ENCODE results near the gene HS3ST3B1. TPM values are rescaled to one million over a fixed set of nuclear protein-coding genes. Genes with fewer than 3 reads are reported as not detected.

The HS3ST3B1 gene
- total and polyA plus RNA-seq, 2 of the 4 experiments (the other 2 are of a cell fraction): 3.1 to 4.3 TPM

DNA sequence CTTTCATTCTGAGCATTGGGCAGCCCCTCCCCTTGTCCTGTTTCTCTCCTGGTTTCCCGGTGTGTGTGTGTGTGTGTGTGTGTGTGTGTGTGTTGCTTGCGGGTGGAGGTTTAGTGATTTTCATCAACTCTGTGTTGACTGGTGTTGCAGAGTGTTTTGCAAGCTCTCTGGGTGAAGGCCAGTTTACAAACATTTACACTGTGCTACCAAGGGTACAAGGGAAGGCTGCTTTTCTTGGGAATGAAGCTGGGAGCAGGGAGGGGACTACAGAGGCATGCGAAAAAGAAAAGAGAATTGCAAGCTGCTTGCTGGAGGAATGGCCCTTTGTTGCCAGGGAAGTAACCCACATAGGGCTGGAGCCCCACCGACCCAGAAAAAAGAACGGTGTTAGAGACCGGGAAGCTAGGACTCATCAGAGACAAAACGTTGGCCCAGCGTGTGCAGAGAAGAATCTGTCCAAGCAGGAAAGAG lies 29.6 kb downstream of the HS3ST3B1 start:
- H3K27me3 ChIP-seq (ENCODE audit: control insufficient read depth, insufficient read depth, low read length): no peaks in the 10 kb centered on the region
- peak overlapping the region; percentile 9 for H2AFZ ChIP-seq (replicated peaks; ENCODE audit: low read length, poor library complexity)
- no peak overlapping the region for H2AK5ac ChIP-seq (ENCODE audit: low read depth, low read length)
- H2AK9ac ChIP-seq (replicated peaks; ENCODE audit: low read depth, low read length, poor library complexity): no peak overlapping the region
- intact Hi-C loops (cut with micrococcal nuclease) (no loop called here), dilution Hi-C loops (cut with HindIII; ENCODE audit: low sequenced_read_pairs, unreplicated experiment) (no loop called here), in situ Hi-C loops (cut with MboI; ENCODE audit: low sequenced_read_pairs) (no loop called here)
- no peak overlapping the region for H3K9ac ChIP-seq (ENCODE audit: low read depth, low read length)
- no peaks in the 10 kb centered on the region for H3K9me3 ChIP-seq (ENCODE audit: control insufficient read depth, insufficient read depth, low read length)
- no peak overlapping the region for H2BK15ac ChIP-seq (ENCODE audit: low read depth, low read length)
- H3K4ac ChIP-seq (ENCODE audit: low read depth, low read length): no peak overlapping the region
- no peak overlapping the region for H3K27ac ChIP-seq (ENCODE audit: insufficient read depth, low read length)
- H3K4me2 ChIP-seq (ENCODE audit: low read depth, low read length): peak overlapping the region; percentile 36; the same call in 1 of the 2 replicates
- POLR2A ChIA-PET (ENCODE audit: unreplicated experiment): interaction anchor here (0.5 to 0.7 kb wide), 2 partner anchors 234 to 595 kb away, joined by 4 to 5 read pairs; no protein-coding TSS in a partner anchor
- H3K4me3 ChIP-seq (ENCODE audit: insufficient read depth, low read depth, low read length): no peak overlapping the region
- CTCF ChIA-PET: interaction anchor here (1.4 kb wide), 1 partner anchor 11 kb away, joined by 3 read pairs; no protein-coding TSS in a partner anchor
- no peak overlapping the region for H3K14ac ChIP-seq (replicated peaks; ENCODE audit: low read depth, low read length)
- no peak overlapping the region for H2BK20ac ChIP-seq (ENCODE audit: low read depth, low read length)
- H3K18ac ChIP-seq (ENCODE audit: low read depth, low read length): no peak overlapping the region
- peaks cover 4% of the 10 kb centered on the region; the same call in 1 of the 2 replicates for H3K4me1 ChIP-seq (ENCODE audit: control insufficient read depth, insufficient read depth, low read length)
- DNase-seq (no peak), ATAC-seq (ENCODE audit: low read depth) (peak; percentile 69)
- no peak overlapping the region; the same call in 1 of the 2 replicates for H4K5ac ChIP-seq (ENCODE audit: low read depth, low read length)
- H3K36me3 ChIP-seq (ENCODE audit: control insufficient read depth, insufficient read depth, low read length): no peaks in the 10 kb centered on the region
- no peak overlapping the region for H4K8ac ChIP-seq (ENCODE audit: low read depth in 2 of 2, low read length in 2 of 2)
- peaks cover 27 to 80% of the 10 kb centered on the region in 2 experiments for H3K79me1 ChIP-seq (ENCODE audit: low read depth in 1 of 2, low read length in 2 of 2)
- TF ChIP-seq BHLHE40 (IDR thresholded peaks at IDR 0.05; ENCODE audit: low read depth, low read length): no peak
- TF ChIP-seq, protein P1, sequence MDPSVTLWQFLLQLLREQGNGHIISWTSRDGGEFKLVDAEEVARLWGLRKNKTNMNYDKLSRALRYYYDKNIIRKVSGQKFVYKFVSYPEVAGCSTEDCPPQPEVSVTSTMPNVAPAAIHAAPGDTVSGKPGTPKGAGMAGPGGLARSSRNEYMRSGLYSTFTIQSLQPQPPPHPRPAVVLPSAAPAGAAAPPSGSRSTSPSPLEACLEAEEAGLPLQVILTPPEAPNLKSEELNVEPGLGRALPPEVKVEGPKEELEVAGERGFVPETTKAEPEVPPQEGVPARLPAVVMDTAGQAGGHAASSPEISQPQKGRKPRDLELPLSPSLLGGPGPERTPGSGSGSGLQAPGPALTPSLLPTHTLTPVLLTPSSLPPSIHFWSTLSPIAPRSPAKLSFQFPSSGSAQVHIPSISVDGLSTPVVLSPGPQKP (IDR thresholded peaks at IDR 0.05; ENCODE audit: borderline replicate concordance, low read depth, low read length): no peak
- no peak for TF ChIP-seq RFX5 (IDR thresholded peaks at IDR 0.05; ENCODE audit: low read depth, low read length)
- no peak for TF ChIP-seq RAD21 (IDR thresholded peaks at IDR 0.05; ENCODE audit: low read length)
- TF ChIP-seq CEBPB (IDR thresholded peaks at IDR 0.05; ENCODE audit: low read depth, low read length): no peak
- TF ChIP-seq, protein P2, sequence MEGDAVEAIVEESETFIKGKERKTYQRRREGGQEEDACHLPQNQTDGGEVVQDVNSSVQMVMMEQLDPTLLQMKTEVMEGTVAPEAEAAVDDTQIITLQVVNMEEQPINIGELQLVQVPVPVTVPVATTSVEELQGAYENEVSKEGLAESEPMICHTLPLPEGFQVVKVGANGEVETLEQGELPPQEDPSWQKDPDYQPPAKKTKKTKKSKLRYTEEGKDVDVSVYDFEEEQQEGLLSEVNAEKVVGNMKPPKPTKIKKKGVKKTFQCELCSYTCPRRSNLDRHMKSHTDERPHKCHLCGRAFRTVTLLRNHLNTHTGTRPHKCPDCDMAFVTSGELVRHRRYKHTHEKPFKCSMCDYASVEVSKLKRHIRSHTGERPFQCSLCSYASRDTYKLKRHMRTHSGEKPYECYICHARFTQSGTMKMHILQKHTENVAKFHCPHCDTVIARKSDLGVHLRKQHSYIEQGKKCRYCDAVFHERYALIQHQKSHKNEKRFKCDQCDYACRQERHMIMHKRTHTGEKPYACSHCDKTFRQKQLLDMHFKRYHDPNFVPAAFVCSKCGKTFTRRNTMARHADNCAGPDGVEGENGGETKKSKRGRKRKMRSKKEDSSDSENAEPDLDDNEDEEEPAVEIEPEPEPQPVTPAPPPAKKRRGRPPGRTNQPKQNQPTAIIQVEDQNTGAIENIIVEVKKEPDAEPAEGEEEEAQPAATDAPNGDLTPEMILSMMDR (conservative IDR thresholded peaks at IDR 0.05; ENCODE audit: low read depth, low read length): no peak
- TF ChIP-seq RCOR1 (IDR thresholded peaks at IDR 0.05; ENCODE audit: insufficient replicate concordance, low read length): no peak
- TF ChIP-seq MAFK (IDR thresholded peaks at IDR 0.05; ENCODE audit: low read depth, low read length): no peak
- TF ChIP-seq SMC3 (IDR thresholded peaks at IDR 0.05; ENCODE audit: low read depth, low read length): no peak
- no peak for TF ChIP-seq NFE2L2 (IDR thresholded peaks at IDR 0.05; ENCODE audit: low read depth, low read length)
- TF ChIP-seq CHD1 (IDR thresholded peaks at IDR 0.05; ENCODE audit: low read depth, low read length): no peak
- TF ChIP-seq FOS (IDR thresholded peaks at IDR 0.05; ENCODE audit: low read depth, low read length): no peak
- no peak for TF ChIP-seq MAZ (IDR thresholded peaks at IDR 0.05; ENCODE audit: borderline replicate concordance, low read depth, low read length)
- no peak for TF ChIP-seq MXI1 (IDR thresholded peaks at IDR 0.05; ENCODE audit: borderline replicate concordance, low read depth, low read length)
- peaks cover 33% of the 10 kb centered on the region; the same call in 1 of the 2 replicates for H4K20me1 ChIP-seq (ENCODE audit: insufficient read depth, low read length)
- peaks cover 3% of the 10 kb centered on the region; the same call in 1 of the 2 replicates for H3K9me1 ChIP-seq (ENCODE audit: insufficient read depth, low read length)
- H2BK5ac ChIP-seq (ENCODE audit: low read depth, low read length, poor library complexity, severe bottlenecking): no peak overlapping the region
- no peak overlapping the region for H4K91ac ChIP-seq (ENCODE audit: insufficient read depth, low read depth, low read length)
- no TSS peak for BruUV-seq (replicated peaks)
- no peak overlapping the region for H3K23ac ChIP-seq (ENCODE audit: low read depth, low read length)
- no peak overlapping the region for H2BK120ac ChIP-seq (ENCODE audit: low read depth, low read length)
- H3K56ac ChIP-seq (ENCODE audit: extremely low read depth, insufficient read depth, low read length): no peak overlapping the region
- no CpG with 5 or more reads among the region's 8 CpGs for WGBS, 2 experiments (ENCODE audit: extremely low coverage in 2 of 2, insufficient read length in 1 of 2)
